RWPE2 (cell line): ENCODE results near the gene THRB.

Experiments
- ATAC-seq: fragments of 200-7000 bp; cut with Tn5 transposase; 3 replicates; pipeline ENCODE4 v1.9.1; 2021; ENCODE audit warnings: low read depth
- DNase-seq: peaks from one replicate; pipeline ENCODE4 v3.0.0-alpha.2; 2020; ENCODE audit warnings: low spot score
- H3K27ac ChIP-seq: fragments of 450-650 bp; 2 replicates; pipeline ENCODE4 v1.5.1; 2017; ENCODE audit warnings: mild to moderate bottlenecking; ENCODE audit not compliant: poor library complexity, severe bottlenecking
- H3K27me3 ChIP-seq: fragments of 250-450 bp; sonication (Bioruptor Pico); 2 replicates; pipeline ENCODE4 v1.5.1; 2021; ENCODE audit warnings: mild to moderate bottlenecking, moderate library complexity; ENCODE audit not compliant: insufficient read depth, poor library complexity, severe bottlenecking
- H3K36me3 ChIP-seq: fragments of 250-450 bp; sonication (Bioruptor Pico); 2 replicates; pipeline ENCODE4 v1.5.1; 2020; ENCODE audit warnings: low read depth, mild to moderate bottlenecking, moderate library complexity
- H3K4me1 ChIP-seq: fragments of 250-450 bp; sonication (Bioruptor Pico); 2 replicates; pipeline ENCODE4 v1.5.1; 2021; ENCODE audit warnings: mild to moderate bottlenecking, moderate library complexity; ENCODE audit not compliant: insufficient read depth, poor library complexity, severe bottlenecking
- H3K4me3 ChIP-seq: fragments of 250-450 bp; sonication (Bioruptor Pico); 2 replicates; pipeline ENCODE4 v1.5.1; 2021; ENCODE audit warnings: mild to moderate bottlenecking, moderate library complexity; ENCODE audit not compliant: severe bottlenecking
- H3K9me3 ChIP-seq: fragments of 250-450 bp; sonication (Bioruptor Pico); 2 replicates; pipeline ENCODE4 v1.5.1; 2021; ENCODE audit warnings: mild to moderate bottlenecking, moderate library complexity; ENCODE audit not compliant: severe bottlenecking
- TF ChIP-seq, protein P1 (sequence below): fragments of 450-650 bp; IDR thresholded peaks from one replicate; pipeline ENCODE4 v1.5.1; 2017; ENCODE audit warnings: mild to moderate bottlenecking, moderate library complexity; ENCODE audit not compliant: poor library complexity, severe bottlenecking

Gene THRB

DNA sequence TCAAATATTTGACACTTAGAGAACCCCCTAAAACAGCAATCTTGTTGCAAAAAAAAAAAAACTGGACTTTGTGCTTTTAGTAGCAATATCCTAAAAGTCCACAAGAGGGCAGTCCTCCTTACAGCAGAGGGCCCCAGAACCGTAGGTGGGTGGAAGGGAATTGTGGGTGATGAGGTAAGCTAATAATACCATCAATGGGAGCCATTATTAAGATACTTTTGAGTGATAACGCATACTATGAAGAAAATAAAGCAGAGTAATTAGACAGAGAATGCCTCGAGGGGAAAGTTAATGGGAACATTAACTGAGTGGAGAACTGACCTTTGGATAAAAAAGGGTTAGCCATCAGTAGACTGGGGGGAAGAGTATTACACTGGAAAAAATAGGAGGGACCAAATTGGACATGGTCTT is 229.9 kb downstream of the THRB start:
- peak; percentile 42; the same call in 2 of the 3 replicates for ATAC-seq
- H3K27ac ChIP-seq: no peak overlapping the region
- H3K9me3 ChIP-seq: no peaks in the 10 kb centered on the region
- H3K4me3 ChIP-seq: no peak overlapping the region
- H3K36me3 ChIP-seq: no peaks in the 10 kb centered on the region
- TF ChIP-seq, protein P1, sequence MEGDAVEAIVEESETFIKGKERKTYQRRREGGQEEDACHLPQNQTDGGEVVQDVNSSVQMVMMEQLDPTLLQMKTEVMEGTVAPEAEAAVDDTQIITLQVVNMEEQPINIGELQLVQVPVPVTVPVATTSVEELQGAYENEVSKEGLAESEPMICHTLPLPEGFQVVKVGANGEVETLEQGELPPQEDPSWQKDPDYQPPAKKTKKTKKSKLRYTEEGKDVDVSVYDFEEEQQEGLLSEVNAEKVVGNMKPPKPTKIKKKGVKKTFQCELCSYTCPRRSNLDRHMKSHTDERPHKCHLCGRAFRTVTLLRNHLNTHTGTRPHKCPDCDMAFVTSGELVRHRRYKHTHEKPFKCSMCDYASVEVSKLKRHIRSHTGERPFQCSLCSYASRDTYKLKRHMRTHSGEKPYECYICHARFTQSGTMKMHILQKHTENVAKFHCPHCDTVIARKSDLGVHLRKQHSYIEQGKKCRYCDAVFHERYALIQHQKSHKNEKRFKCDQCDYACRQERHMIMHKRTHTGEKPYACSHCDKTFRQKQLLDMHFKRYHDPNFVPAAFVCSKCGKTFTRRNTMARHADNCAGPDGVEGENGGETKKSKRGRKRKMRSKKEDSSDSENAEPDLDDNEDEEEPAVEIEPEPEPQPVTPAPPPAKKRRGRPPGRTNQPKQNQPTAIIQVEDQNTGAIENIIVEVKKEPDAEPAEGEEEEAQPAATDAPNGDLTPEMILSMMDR: peak; percentile 89
- no peaks in the 10 kb centered on the region for H3K4me1 ChIP-seq
- no peaks in the 10 kb centered on the region for H3K27me3 ChIP-seq
- DNase-seq: no peak

DNA sequence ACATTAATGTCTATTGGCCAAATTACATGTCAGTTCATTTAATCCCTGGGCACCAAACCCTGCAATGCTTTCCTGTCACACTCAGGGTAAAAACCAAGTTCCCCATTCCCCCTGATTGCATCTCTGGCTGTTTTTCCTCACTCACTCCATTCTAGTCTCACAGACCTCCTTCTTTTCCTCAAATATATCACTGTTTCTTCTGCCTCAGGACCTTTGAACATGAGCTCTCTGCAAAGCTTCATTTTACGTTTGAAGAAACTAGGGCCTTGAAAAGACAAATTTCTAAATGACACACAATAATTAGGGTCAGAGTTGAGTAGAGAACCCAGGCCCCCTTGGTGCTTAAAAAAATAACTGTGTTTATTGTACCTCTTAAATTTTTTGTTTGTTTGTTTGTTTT is 230.6 kb downstream of the THRB start:
- Histone ChIP-seq H3K9me3 (no peaks in the 10 kb centered on the region), H3K27me3 (no peaks in the 10 kb centered on the region), H3K4me3 (no peak overlapping the region), H3K36me3 (no peaks in the 10 kb centered on the region), H3K4me1 (no peaks in the 10 kb centered on the region), H3K27ac (no peak overlapping the region)
- ATAC-seq (no peak), DNase-seq (no peak)
- TF ChIP-seq, protein P1: no peak

DNA sequence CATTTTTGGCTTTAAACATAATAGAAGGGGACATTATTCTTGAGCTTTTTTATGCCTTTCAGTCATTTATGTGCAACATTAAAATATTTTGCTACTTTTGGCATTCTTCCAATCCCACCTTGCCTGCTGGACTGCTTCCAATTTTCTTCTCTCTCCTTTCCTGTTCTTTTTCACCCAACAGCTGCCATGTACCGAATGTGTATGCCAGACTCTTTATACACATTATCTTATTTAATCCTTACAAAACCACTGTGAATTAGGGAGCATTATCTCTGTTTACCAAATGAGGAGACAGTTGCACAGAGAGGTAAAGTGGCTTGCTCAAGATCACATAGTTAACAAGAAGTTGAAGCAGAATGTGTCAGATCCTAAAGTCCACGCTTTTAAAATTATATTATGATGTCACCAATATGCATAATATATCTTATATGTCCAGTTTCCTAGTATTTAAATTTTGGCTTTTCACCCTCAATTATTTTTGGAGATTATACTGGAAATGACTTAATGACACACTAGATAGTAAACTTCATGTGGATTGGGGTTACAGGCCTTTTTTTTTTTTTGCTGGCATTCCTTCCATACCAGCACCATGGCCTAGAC is 231.5 kb downstream of the THRB start:
- no peak for DNase-seq
- no peaks in the 10 kb centered on the region for H3K36me3 ChIP-seq
- TF ChIP-seq, protein P1: no peak
- no peaks in the 10 kb centered on the region for H3K4me1 ChIP-seq
- no peak overlapping the region for H3K4me3 ChIP-seq
- H3K9me3 ChIP-seq: no peaks in the 10 kb centered on the region
- no peak for ATAC-seq
- no peaks in the 10 kb centered on the region for H3K27me3 ChIP-seq
- no peak overlapping the region for H3K27ac ChIP-seq

GRCh38 chr3:24261521-24261920 is 233.1 kb downstream of the THRB start:
- Histone ChIP-seq H3K4me3 (no peak overlapping the region), H3K27me3 (no peaks in the 10 kb centered on the region), H3K4me1 (no peaks in the 10 kb centered on the region), H3K36me3 (no peaks in the 10 kb centered on the region), H3K27ac (no peak overlapping the region), H3K9me3 (no peaks in the 10 kb centered on the region)
- no peak for DNase-seq
- TF ChIP-seq, protein P1: no peak
- ATAC-seq: no peak

DNA sequence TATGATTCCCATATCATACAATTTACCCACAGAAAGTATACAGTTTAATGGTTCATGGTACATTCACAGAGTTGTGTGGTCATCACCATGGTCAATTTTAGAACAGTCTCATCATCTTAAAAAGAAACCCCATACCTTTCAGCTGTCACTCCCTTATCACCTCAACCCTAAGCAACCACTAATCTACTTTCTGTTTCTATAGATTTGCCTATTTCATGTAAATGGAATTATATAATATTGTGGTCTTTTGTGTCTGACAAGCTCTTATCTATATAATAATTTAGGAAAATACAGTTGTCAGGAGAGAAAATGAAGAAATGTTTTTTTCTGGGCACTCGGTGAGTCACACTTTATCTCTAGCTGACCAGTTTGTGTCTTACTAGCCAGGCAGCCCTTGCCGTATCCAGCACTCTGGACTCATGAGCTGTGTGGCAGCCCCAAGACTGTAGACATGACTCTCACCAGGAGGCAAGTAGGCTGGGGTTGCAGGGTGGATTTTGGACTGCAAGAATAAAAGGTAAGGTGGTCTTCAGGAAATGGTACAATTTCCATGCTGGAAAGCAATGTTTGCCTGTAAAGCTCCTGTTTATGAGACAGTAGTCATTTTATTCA is 234.6 kb downstream of the THRB start:
- Histone ChIP-seq H3K4me1 (no peaks in the 10 kb centered on the region), H3K36me3 (no peaks in the 10 kb centered on the region), H3K27ac (no peak overlapping the region), H3K4me3 (no peak overlapping the region), H3K9me3 (no peaks in the 10 kb centered on the region), H3K27me3 (no peaks in the 10 kb centered on the region)
- ATAC-seq (no peak), DNase-seq (no peak)
- TF ChIP-seq, protein P1: no peak
